Measurements from ENCODE around the gene EHBP1.
A peak's percentile ranks its signal among the peaks of the same experiment; 100 is the strongest.

Gene EHBP1

DNA sequence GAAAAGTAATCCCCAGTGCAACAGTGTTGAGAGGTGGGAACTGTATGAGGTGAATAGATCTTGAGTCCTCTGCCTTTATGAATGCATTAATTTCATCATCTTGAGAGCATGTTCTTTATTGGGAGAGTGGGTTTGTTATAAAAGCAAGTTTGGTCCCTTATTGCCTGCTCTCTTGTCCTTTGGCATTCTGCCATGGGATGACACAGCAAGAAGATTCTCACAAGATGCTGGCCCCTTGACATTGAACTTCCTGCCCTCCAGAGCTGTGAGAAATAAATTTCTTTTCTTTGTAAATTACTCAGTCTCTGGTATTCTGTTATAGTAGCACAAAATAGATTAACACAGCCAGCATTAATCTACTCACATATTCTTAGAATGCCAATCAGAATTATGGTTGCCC, 108.6 kb downstream of the EHBP1 start:
- no peak for DNase-seq (ENCODE audit: low spot score)
- peak; percentile 46 for FAIRE-seq

DNA sequence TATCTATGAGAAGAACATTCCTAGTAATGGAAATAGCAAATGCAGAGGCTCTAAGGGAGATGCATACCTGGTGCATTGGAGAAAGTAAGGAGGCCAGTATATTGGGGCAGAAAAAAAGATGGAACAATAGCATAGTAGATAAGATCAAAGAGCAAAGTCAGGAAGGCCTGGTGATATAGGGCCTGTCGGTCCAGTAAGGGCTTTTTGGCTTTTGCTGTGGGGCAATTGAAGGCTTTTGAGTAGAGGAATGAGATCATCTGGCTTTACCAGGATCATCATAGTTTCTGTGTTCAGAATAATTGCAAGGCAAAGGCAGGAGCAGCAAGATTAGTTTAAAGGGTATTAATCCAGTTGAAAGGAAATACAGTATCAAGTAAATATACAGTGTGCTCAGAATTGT, 111.8 kb downstream of the EHBP1 start:
- DNase-seq (ENCODE audit: low spot score) (no peak), FAIRE-seq (no peak)

DNA sequence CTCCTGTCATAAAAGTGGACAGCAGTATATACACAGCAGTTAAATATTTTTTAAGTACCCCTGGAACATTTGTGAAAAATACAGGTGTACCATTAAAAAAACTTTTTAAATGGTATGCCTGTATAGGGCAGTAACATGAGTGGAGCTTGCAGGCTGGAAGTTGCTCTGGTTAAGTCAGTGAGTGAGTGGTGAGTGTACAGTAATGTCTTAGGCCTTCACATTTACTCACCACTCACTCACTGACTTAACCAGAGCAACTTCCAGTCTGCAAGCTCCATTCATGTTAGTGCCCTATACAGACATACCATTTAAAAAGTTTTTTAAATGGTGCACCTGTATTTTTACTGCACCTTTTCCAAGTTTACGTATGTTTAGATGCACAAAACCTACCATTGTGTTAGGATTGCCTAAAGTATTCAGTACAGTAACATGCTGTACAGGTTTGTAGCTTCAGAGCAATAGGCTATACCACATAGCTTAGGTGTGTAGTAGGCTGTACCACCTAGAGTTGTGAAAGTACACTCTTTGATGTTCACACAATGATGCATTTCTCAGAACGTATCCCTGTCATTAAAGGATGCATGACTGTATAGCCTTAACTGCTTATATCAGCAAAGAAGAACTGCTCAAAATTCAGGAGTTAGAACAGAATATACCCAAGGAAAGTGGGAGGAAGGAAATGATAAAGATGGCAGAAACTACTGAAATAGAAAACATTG, 112.6 kb downstream of the EHBP1 start:
- DNase-seq (ENCODE audit: low spot score) (no peak), FAIRE-seq (peak; percentile 73)

DNA sequence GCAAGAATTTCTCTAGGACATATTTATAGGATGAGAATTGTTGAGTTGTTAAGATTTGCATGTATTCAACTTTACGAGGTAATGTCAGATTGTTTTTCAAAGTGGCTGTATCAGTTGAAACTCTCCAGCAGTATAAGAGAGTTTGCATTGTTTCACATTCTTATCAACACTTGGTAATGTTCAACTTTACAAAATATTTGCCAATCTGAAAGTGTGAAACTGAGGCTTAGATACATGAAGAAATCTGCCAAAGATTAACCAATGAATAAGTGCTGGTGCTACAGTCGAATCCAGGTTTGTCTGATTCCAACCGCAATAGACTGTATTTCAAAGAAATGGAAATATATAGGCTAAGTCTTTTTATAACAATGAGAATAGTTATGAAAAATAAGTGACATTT, 117.0 kb downstream of the EHBP1 start:
- FAIRE-seq (no peak), DNase-seq (ENCODE audit: low spot score) (no peak)

DNA sequence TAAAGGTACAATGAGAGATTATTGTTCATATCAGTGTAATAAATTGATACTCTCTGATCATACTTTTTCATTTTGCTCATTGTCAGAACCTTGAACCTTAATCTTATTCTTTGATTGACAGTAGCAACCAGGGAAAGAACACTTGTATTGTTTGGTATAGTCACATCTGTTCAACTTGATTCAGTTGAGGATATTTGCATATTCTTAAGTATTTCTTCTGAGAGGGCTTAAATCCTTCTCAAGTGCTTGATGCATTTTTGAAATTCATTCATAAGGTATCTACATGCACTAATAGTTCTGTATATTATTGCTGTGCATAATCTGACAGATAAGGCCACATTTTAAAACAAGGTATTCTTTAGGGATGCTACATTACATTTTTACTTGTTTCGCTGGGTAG, 118.9 kb downstream of the EHBP1 start:
- FAIRE-seq: no peak
- DNase-seq (ENCODE audit: low spot score): no peak

DNA sequence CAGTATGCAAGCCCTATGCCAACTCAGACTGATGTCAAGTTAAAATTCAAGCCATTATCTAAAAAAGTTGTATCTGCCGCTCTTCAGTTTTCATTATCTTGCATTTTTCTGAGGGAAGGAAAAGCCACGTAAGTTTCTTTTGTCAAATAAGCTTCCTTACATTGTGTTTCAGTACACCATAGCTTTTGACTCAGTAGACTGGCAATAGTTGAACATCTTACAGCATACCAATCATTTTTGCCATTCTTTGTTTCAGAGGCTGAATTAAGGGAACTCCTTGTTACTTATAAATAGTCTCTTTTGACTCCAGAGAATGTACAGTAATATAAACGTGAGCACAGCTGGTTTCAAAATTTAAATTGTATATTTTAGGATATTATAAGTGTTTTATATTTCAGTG, 120.6 kb downstream of the EHBP1 start:
- DNase-seq (ENCODE audit: low spot score) (no peak), FAIRE-seq (no peak)

DNA sequence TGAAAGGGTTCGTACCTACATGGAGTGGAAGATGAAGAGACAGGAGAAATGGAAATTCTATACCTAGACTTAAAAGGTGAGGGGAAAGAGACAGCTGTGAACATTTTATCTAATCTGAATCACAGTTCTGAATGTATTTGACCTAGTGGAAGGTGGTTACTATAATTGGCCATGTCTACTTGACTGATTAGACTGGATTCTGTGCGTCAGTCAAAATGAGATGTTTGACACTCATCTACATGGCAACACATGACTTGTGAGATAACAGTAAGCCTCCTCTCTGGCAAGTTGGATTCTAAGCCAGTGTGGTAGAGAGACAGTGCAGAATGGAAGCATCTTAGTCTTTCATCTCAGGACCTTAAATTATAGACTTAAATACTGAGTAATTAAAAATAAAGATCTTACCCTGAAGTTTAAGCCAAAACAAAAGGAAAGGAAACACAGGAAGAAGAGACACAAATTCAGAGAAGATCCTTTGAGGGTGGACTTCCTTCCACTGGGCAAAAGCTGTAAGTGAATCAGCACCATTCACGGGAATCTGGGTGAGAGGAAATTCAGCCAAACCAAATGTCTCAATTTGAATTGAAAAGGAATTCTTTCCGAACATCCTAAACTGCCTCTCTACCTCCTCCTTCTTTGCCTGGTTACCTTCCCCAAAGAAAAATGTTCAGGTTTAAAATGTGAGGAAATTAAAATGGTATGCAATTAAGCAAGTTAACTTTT, 121.6 kb downstream of the EHBP1 start:
- peak; percentile 74 for FAIRE-seq
- DNase-seq (ENCODE audit: low spot score): no peak

DNA sequence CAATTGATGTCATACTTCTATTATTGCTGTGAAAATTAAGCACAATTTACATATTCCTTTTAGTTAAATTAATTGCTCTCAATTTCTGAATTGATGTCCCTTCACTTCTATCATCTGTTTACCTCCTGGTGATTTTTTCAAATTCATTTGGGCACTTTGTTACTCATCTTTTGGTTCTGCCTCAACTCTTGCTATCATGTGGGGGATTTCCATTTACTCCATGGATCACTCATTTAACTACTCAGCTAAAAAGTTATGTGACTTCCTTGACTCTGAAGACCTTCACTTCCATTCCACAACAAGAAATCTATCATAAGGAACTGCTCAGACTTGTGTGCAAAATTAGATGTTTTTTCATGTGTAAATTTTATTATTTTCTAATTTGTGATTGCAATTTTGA, 126.2 kb downstream of the EHBP1 start:
- DNase-seq (ENCODE audit: low spot score): no peak
- no peak for FAIRE-seq

DNA sequence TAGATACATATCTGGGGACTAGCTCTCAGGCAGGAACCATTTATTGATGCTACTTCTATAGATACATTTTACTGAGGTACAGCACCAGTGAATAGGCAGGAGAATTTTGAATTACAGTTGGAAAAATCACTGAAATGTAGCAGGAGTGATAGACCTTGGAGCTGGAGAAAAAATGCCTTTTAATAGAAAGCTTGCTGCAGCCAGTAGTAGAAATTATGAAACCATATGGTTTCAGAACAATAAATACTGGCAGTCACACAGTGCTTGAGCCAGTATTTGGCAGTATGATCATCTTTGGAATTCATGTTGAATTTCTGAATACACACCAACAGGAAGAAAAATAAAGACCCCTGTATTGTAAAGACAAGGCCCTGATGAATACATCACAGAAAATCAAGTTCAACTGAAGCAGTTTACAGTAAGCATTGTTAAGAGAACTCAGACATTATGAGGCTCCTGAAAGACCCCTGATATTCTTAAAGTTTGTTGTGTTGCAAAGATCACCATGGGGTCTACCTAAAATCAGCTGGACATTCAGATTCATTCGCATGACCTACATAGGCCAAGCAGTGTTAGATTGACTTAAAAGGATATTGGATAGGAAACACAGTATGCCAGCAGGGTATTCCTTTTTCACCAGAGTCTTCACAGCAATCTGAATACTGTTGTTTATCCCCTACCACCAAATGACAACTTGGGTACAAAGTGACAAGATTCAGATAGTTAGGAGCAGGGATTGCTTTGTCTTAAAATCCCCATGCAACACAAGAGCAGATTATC, 139.0 kb downstream of the EHBP1 start:
- FAIRE-seq (peak; percentile 20), DNase-seq (ENCODE audit: low spot score) (no peak)

DNA sequence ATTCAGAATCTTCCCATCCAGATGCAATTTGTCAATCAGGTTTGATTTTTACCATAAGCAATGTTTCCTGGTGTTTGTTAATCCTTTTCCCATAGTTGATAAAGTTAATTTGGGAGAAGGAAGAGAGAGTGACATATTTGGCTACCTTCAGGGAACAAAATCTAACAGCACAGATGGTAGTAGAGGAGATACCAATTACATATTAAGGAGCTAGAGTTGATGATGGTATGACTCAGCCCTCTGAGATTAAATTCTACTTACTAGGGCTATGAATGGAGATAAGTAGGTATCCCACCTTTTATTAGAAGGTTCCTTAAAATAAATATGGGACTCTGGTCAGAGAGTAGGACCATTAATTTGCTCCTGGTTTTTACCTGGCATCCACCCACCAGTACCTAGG, 139.7 kb downstream of the EHBP1 start:
- no peak for FAIRE-seq
- DNase-seq (ENCODE audit: low spot score): no peak

DNA sequence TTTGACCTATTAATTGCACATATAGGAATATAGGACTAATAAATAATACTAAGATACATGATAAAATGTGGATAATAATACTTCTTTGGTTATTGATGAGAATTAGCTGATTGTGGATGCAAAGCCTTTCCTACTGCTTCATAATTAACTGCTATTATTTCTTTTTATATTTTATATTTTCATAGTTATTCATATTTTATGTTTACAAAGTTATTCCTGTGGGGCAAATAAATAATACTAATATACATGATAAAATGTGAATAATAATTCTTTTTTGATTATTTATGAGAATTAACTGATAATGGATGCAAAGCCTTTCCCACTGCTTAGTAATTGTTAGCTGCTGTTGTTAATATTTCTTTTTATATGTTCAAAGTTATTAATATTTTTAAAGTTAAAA, 146.7 kb downstream of the EHBP1 start:
- no peak for DNase-seq (ENCODE audit: low spot score)
- FAIRE-seq: no peak

DNA sequence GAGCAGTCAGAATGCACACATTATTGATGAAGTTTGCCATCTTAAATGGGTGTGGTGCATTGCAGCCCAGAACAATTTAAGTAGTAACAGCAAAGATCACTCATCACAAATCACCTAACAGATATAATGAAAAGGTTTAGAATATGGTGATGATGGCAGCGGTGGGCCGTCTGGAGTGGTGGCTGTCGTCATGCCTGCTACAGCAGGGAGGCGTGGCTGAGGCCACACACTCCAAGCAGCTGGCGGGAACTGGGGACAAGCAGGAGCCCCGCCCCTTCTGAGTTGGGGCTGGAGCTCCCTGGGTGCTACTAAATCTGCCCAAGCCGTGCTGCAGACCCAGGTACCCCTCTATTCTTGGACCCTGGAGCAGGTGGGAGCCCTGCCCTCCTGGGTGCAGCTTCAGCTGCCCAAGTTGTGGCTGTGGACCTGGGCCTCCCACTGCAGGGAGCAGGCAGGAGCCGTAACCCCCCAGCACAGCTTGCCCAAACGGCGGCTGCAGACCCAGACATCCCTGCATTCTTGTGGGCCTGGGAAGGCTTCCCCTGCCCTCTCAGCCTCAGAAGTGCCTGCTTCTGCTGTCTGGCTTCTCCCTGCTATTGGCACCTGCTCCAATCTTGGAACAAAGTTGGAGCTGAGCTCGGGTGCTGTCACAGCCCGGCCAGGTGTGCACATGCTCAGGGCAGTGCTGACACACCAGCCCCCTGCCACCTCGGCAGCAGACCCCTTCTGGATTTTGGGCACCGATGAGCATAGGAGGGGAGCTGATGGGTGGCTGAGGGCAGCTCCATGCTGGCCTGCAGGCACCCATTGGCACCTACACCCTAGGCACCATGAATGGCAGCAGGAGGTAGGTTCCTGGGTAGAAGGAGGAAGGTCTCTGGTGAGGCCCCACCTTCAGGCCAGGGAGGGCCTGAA, 149.3 kb downstream of the EHBP1 start:
- FAIRE-seq (no peak), DNase-seq (ENCODE audit: low spot score) (no peak)

DNA sequence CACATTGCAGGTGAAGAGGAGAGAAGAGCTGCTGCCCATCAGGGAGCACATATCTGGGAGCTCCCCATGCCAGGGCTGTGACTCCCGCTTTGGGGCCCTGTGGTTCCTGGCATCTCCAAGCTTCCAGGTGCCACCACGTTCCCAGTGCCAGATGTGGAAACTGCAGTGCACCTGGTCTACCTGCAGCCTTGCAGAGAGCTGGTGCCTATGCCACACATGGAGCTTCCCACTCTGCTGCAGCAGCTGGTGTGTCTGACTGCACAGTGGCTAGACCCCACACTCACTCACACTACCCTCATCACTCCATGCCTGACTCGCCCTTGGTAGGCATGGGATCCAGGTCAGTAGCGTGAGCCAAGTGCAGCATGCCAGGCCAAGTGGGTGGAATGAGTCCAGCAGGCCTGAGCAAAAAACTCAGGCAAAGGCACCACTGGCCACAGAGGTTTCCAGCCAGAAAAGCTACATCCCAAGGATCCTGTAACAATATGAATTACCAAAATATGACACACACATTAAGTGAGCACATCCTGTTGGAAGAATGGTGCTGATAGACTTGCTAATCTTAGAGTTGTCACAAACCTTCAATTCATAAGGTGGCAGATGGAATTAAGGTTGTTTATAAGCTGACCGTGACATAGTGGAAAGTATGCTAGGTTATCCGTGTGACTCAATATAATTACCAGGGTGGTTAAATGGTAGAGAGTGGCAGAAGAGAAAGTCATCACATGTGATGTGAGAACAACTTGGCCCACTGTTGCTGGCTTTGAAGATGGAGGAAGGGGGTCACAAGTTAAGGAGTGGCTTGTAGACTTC, 150.9 kb downstream of the EHBP1 start:
- no peak for DNase-seq (ENCODE audit: low spot score)

DNA sequence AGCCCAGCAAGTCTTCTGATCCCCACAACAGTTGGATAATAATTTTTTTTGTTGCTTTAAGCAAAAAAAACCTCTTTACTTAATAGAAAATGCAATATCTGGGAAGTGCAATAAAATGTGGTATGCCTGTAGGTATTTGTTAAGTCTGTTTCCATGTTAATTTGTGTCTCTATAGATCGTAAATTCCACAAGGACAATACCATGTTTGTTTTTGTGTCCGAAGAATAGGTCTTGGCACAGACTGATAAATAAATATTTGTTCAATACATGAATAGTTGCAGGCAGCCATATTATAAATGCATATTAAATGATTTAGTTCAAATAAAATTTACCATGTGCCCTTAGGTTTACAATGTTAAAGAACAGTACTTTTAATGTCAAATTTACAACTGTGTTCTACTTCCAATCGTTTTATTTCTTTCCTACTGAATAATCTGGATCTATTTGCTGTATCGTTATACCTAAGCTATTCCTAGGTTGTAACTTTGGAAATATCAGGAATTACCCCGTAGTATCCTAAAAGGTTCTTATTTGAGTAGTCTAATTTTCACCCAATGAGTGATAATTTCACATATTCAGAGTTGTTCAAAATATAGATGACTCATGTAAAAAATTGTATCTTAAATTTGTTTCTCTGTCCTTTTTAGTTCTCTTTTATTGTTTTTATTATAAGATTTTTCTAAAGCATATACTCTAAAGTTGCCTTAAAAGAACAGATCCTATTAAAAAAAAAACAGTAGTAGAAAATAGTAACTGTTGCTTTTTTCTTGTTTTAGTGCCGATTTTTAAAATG, 151.8 kb downstream of the EHBP1 start:
- FAIRE-seq (no peak), DNase-seq (ENCODE audit: low spot score) (no peak)

More for the DNA sequence above, 150.9 kb downstream of the EHBP1 start:
- FAIRE-seq: no peak

DNA sequence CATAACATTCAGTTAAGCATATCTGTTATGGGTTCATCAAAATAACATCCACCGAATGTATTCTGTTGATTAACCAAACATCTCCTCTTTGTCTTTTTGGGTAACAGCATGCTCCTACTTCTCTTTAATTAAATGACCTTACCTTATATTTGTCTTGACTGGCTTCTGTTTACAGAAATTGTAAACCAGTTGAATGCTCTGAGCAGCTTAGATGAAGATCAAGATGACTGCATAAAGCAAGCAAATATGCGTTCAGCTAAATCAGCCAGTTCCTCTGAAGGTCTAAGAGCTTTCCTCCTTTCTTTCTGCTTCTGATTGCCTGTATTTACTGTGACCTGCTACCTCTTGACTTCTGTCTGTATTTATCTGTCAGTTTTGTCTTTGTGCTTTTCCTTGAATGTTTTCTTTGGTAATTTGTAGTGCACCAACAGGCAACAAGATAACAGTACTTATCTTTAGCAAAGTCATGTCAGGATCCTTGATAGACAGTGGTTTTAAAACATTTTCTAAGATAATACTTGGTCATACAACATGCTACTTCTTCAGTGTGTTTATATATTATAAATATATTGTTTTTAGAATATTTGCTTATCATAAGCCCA, 152.8 kb downstream of the EHBP1 start:
- FAIRE-seq: no peak
- no peak for DNase-seq (ENCODE audit: low spot score)

DNA sequence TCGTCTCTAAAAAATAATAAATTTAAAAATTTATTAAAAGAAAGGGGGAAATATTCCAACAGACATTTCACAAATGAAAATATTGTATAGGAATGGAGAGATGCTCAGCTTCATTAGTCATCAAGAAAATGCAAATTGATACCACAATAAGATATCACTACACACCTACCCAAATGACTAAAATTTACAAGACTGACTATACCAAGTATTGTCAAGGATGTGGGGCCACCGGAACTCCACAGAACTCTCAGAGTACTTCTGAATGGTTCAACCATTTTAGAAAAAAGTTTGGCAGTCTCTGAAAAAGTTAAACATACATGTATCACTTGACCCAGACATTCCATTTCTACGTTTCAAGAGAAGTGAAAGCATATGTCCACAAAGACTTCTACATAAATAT, 163.4 kb downstream of the EHBP1 start:
- FAIRE-seq (no peak), DNase-seq (ENCODE audit: low spot score) (no peak)

DNA sequence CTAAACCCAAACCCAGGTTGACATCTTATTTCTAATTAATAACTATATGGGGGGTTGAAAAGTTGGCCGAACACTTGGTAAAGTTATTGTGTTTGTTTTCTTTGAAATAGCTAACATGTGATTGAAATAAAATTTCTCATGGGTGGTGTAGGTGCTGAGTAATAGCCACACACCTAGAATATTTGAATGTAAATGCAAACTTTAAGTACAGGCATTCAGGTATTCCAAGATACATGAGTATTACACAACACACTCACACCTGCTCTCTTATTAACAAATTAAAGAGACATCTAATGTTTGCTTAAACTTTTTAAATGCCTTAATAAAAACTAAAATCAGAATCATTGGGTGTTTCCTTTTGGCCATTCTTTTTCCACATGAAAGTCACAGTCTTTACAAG, 165.5 kb downstream of the EHBP1 start:
- no peak for DNase-seq (ENCODE audit: low spot score)
- no peak for FAIRE-seq

DNA sequence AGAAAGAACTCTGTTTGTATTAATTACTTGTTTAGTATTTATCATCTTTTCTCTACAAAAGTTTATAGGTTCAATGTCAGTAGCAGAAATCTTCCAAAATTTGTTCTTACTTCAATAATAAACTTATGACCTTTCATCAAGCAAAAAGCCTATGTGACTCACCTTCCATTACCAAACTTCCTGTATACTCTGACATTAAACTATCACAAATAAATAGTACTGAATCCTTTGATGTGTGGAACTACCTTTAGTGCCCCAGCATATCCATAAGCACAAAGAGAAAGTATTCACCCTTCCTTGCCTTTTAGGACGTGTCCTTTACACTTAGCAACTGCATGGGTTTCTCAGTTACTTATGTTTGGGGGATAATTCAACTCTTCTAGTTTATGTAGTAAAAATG, 166.0 kb downstream of the EHBP1 start:
- DNase-seq (ENCODE audit: low spot score) (no peak), FAIRE-seq (no peak)

DNA sequence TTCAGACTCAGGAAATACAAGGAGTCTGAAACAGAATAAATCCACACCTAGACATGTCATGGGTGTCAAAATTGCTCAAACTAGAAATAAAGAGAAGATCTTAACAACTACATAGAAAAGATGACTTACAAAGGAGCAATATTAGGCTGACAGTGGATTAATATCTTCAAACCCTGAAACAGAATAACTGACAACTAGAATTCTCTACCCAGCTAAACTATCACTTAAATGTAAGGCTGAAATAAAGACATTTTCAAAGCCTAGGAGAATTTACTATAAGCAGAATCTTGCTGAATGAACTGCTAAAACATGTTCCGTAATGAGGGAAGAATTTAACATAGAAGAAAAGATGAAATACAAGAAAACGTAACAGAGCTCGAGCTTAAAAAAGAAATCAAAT, 168.1 kb downstream of the EHBP1 start:
- FAIRE-seq: no peak
- no peak for DNase-seq (ENCODE audit: low spot score)

All from urothelium cell line (cell line).